ENCODE measurements around the gene NCOR1. TPM values are rescaled to one million over a fixed set of nuclear protein-coding genes. Genes with fewer than 3 reads are reported as not detected.

NCOR1 gene
- total and polyA plus RNA-seq, 2 of the 8 experiments (the other 6 are each of a cell fraction or from before 2014, with no cell fraction given): 65.4 to 142 TPM

- no peak for TF ChIP-seq BACH1 (IDR thresholded peaks at IDR 0.05; ENCODE audit: low read length)
Measured at GRCh38 chr17:16052486-16052885, 162.8 kb downstream of the NCOR1 start (continued).
